HepG2 (cell line): Measurements from ENCODE around the gene ZG16. TPM values are rescaled to one million over a fixed set of nuclear protein-coding genes. Genes with fewer than 3 reads are reported as not detected.

Source experiments
- BRF2 ChIP-seq: sonication (generic); formaldehyde crosslinking; IDR thresholded peaks from 2 replicates; pipeline ENCODE4 v1.8.1; 2022; ENCODE audit warnings: mild to moderate bottlenecking, missing genetic modification reagents
- EEA1 ChIP-seq: sonication (generic); formaldehyde crosslinking; IDR thresholded peaks from 2 replicates; pipeline ENCODE4 v1.5.1; 2020; ENCODE audit warnings: mild to moderate bottlenecking, missing genetic modification reagents, borderline replicate concordance
- EED ChIP-seq: sonication (generic); formaldehyde crosslinking; IDR thresholded peaks from 2 replicates; pipeline ENCODE4 v1.5.0; 2020; ENCODE audit warnings: mild to moderate bottlenecking, missing genetic modification reagents
- GLI4 ChIP-seq: sonication (generic); formaldehyde crosslinking; IDR thresholded peaks from 2 replicates; pipeline ENCODE4 v1.5.1; 2020; ENCODE audit warnings: missing genetic modification reagents, mild to moderate bottlenecking, moderate library complexity, borderline replicate concordance
- HCFC1 ChIP-seq: fragments of 150-350 bp; IDR thresholded peaks from 2 replicates; pipeline ENCODE4 v1.6.1; 2014; ENCODE audit warnings: low read depth, low read length
- IKZF5 ChIP-seq: IDR thresholded peaks from 2 replicates; pipeline ENCODE4 v1.6.1; 2018; ENCODE audit warnings: missing genetic modification reagents, mild to moderate bottlenecking, missing compliant biosample characterization
- KMT2A ChIP-seq: sonication (generic); formaldehyde crosslinking; IDR thresholded peaks from 2 replicates; pipeline ENCODE4 v1.4.0; 2020; ENCODE audit warnings: missing genetic modification reagents
- ONECUT2 ChIP-seq: sonication (generic); formaldehyde crosslinking; IDR thresholded peaks from 2 replicates; pipeline ENCODE4 v1.4.0; 2020; ENCODE audit warnings: missing genetic modification reagents
- RARG ChIP-seq: sonication (generic); formaldehyde crosslinking; IDR thresholded peaks from 2 replicates; pipeline ENCODE4 v1.4.0; 2020; ENCODE audit warnings: low read depth, mild to moderate bottlenecking, missing genetic modification reagents
- SPEN ChIP-seq: sonication (generic); formaldehyde crosslinking; IDR thresholded peaks from 2 replicates; pipeline ENCODE4 v1.5.1; 2020; ENCODE audit warnings: low read depth, mild to moderate bottlenecking, missing genetic modification reagents
- TCF12 ChIP-seq, 2 experiments: fragments of 450-650 bp in 1 of 2; sonication (generic) in 1 of 2; formaldehyde crosslinking in 1 of 2; IDR thresholded peaks; 2 replicates each; pipeline versions ENCODE4 v1.6.1 to v1.8.0; 2017 to 2022; ENCODE audit warnings: antibody characterized with exemption in 1 of 2, mild to moderate bottlenecking in 1 of 2, missing genetic modification reagents in 1 of 2, moderate library complexity in 1 of 2
- TCF7 ChIP-seq: sonication (generic); IDR thresholded peaks from 2 replicates; pipeline ENCODE4 v1.6.1; 2016; ENCODE audit warnings: antibody characterized with exemption, low read depth
- TIGD3 ChIP-seq: sonication (generic); formaldehyde crosslinking; IDR thresholded peaks from 2 replicates; pipeline ENCODE4 v1.5.1; 2020; ENCODE audit warnings: mild to moderate bottlenecking, missing genetic modification reagents, borderline replicate concordance
- TRAFD1 ChIP-seq: sonication (generic); formaldehyde crosslinking; IDR thresholded peaks from 2 replicates; pipeline ENCODE4 v1.5.1; 2020; ENCODE audit warnings: missing genetic modification reagents, mild to moderate bottlenecking, borderline replicate concordance
- ZFX ChIP-seq: sonication (generic); formaldehyde crosslinking; IDR thresholded peaks from 2 replicates; pipeline ENCODE4 v1.4.0; 2020; ENCODE audit warnings: mild to moderate bottlenecking, low read depth, missing genetic modification reagents, moderate library complexity
- ZGPAT ChIP-seq: IDR thresholded peaks from 2 replicates; pipeline ENCODE4 v1.6.1; 2016; ENCODE audit warnings: mild to moderate bottlenecking
- ZNF101 ChIP-seq: sonication (generic); formaldehyde crosslinking; IDR thresholded peaks from 2 replicates; pipeline ENCODE4 v1.4.0; 2020; ENCODE audit warnings: mild to moderate bottlenecking, low read depth, missing genetic modification reagents, borderline replicate concordance
- ZNF414 ChIP-seq: sonication (generic); formaldehyde crosslinking; IDR thresholded peaks from 2 replicates; pipeline ENCODE4 v1.5.0; 2020; ENCODE audit warnings: missing genetic modification reagents
- ZNF607 ChIP-seq: sonication (generic); formaldehyde crosslinking; IDR thresholded peaks from 2 replicates; pipeline ENCODE4 v1.5.1; 2020; ENCODE audit warnings: missing genetic modification reagents, mild to moderate bottlenecking, borderline replicate concordance
- ZSCAN9 ChIP-seq: IDR thresholded peaks from 2 replicates; pipeline ENCODE4 v1.6.1; 2016; ENCODE audit warnings: borderline replicate concordance
- polyA plus RNA-seq, 8 experiments: library from polyadenylated mRNA; depleted of rRNA in 3 of 8; stranded (reverse) in 7 of 8; unstranded in 1 of 8; fragments of >200 nt; fragmentation: Illumina TruSeq in 4 of 8; extraction: Trizol in 4 of 8; gene quantifications; 2 replicates each; pipeline versions ENCODE4 v1.2.1 to v1.2.3, GENCODE V29; 2011 to 2016; ENCODE audit warnings: low read depth in 4 of 8, missing spikeins in 1 of 8, mixed read lengths in 1 of 8; ENCODE audit not compliant: insufficient read depth in 1 of 8
- total RNA-seq, 5 experiments: library from RNA; depleted of rRNA; stranded (reverse); fragments of >200 nt; fragmentation: Illumina TruSeq; extraction: Trizol; gene quantifications; 2 replicates each; pipeline ENCODE4 v1.2.3, GENCODE V29; 2016; ENCODE audit warnings: low read depth in 1 of 5

The ZG16 gene
- total and polyA plus RNA-seq, 2 of the 13 experiments (the other 11 are each of a cell fraction or from before 2014, with no cell fraction given) = 0.04 to 0.07 TPM

- peak; percentile 85; the same call in 1 of the 2 replicates for TF ChIP-seq ZNF414 (CRISPR knock-in tag)
- peak; percentile 80; the same call in 1 of the 2 replicates for TF ChIP-seq SPEN (CRISPR knock-in tag)
- TF ChIP-seq HCFC1 = peak; percentile 20; the same call in 1 of the 2 replicates
- no peak for TF ChIP-seq EED (CRISPR knock-in tag)
- no peak for TF ChIP-seq GLI4 (CRISPR knock-in tag)
- TF ChIP-seq TIGD3 (CRISPR knock-in tag) = peak; percentile 7; the same call in 1 of the 2 replicates
- 0 out of 2 replicates have a peak, but pooled peaks have one; percentile 37 for TF ChIP-seq TRAFD1
- TF ChIP-seq IKZF5 (CRISPR knock-in tag) = peak; percentile 76; the same call in 1 of the 2 replicates
- peak; percentile 95 for TF ChIP-seq ZGPAT (CRISPR knock-in tag)
- peak; percentile 71 for TF ChIP-seq TCF7
- 0 out of 2 replicates have a peak, but pooled peaks have one; percentile 58 for TF ChIP-seq BRF2 (CRISPR knock-in tag)
- no peak for TF ChIP-seq TCF12 (IDR thresholded peaks at IDR 0.05)
- TF ChIP-seq TCF12 (CRISPR knock-in tag; IDR thresholded peaks at IDR 0.05) = peak; percentile 86; the same call in 1 of the 2 replicates
- peak; percentile 94 for TF ChIP-seq ZNF607 (CRISPR knock-in tag)
- TF ChIP-seq ZSCAN9 = 0 out of 2 replicates have a peak, but pooled peaks have one; percentile 48
- TF ChIP-seq ZNF101 (CRISPR knock-in tag) = no peak
- TF ChIP-seq ONECUT2 (CRISPR knock-in tag) = peak; percentile 100
- TF ChIP-seq KMT2A (CRISPR knock-in tag) = no peak
- no peak for TF ChIP-seq RARG (CRISPR knock-in tag)
- peak; percentile 64; the same call in 1 of the 2 replicates for TF ChIP-seq ZFX (CRISPR knock-in tag)
- no peak; the same call in 1 of the 2 replicates for TF ChIP-seq EEA1 (CRISPR knock-in tag)
These were observed 12.7 kb upstream of the ZG16 start (continued) for GRCh38 chr16:29765167-29766032.
